HG03139 (cell line): ENCODE results near the gene OR8A1.
"Not testable (repeated sequence)": the region's sequence is repeated elsewhere in the genome, so short reads cannot be mapped to it uniquely, and the experiment has no call there.

ENCODE experiments used
- ATAC-seq: cut with Tn5 transposase; IDR thresholded peaks from one replicate; pipeline ENCODE4 v1.9.1; 2021; ENCODE audit not compliant: unreplicated experiment

Gene OR8A1

DNA sequence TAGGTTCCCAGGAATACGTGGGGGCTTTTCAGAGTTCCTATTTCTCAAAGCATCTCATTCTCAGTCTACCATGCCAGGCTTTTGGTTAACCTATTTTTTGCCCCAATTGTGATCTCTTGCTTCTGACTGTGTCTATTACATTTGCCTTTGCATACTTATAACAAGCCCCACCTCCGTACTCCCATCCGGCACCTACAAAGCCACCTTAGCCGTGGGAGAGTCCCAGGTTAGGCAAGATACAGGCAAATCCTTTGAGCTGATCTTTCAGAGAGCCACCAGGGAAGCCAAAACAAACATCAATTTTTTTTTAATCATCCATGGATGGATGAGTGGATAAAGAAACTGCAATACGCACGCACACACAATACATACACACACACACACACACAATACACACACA, 22.8 kb downstream of the OR8A1 start:
- no peak for ATAC-seq

DNA sequence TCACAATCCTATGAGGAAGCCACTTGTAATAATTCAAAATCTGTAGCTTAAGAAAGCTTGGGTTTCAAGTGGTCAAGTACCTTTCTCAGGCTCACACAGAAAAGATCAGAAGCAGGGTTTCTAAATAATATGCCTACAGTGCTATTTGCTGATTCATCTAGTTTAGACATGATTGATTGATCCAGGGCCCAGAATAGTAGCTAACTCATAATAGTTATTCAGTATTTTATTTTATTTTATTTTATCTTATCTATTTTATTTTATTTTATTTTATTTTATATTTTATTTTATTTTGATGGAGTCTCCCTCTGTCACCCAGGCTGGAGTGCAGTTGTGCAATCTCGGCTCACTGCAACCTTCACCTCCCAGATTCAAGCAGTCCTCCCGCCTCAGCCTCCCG, 25.5 kb downstream of the OR8A1 start:
- no peak for ATAC-seq

DNA sequence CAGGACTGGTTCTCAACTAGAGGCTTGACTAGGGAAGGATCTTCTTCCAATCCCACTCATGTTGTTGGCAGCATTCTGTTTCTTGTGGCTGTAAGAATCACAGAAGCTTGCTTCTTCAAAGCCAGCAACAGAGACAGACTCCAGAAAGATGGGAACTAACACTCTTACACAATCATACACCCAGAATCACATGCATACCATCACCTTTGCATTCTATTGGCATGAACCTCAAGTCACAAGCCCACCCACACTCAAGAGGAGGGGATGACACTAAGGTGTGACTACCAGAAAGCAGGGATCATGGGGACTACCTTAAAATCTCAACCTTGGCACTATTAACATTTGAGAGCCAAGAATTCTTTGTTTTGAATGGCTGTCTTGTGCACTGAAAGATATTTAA, 27.8 kb downstream of the OR8A1 start:
- no peak for ATAC-seq

DNA sequence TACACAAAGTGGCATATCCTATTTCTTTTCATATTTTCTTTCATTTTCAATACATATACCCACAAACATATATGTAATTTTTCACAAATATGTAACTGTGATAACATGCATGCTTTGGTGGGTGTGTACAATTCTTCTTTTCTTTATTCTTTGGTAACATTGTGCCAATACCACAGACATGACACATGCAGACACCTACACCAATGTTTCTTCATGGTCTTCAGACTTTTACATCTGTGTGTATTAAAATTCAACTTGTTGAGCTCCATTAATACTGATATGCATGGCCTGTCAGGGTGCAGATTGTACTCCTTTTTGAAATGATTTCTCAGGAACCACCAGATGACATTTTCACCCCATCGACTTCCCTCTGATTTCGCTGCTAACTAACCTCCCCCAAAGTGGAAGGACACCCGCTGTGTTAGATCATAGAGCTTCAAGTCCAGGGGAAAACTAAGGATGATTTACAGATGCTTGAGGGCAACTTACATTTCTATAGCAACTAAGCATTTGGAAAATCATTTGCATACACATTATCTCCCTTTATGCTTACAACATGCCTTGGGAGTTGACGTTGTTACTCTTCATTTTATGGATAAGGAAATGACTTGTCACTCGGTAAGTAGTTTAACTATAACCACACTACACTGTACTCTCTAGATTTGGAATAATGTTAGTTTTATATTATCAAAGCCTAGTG, 31.0 kb downstream of the OR8A1 start:
- no peak for ATAC-seq

DNA sequence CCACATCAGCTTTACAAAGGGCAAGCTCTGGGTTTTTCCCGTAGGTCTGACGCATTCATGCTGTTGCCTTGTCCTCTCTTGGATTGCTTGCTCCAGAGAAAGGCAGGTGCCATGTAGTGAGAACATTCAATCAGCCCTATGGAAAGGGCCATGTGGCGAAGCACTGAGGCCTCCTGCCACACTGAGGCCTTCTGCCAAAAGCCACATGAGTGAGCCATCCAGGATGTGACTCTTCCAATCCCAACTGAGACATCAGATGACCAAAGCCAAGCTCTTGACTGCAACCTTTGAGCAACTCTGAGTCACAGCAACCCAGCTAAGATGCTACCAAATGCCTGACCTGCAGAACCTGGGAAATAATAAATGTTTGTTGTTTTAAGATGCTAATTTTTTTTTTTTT, 32.4 kb downstream of the OR8A1 start:
- no peak for ATAC-seq

DNA sequence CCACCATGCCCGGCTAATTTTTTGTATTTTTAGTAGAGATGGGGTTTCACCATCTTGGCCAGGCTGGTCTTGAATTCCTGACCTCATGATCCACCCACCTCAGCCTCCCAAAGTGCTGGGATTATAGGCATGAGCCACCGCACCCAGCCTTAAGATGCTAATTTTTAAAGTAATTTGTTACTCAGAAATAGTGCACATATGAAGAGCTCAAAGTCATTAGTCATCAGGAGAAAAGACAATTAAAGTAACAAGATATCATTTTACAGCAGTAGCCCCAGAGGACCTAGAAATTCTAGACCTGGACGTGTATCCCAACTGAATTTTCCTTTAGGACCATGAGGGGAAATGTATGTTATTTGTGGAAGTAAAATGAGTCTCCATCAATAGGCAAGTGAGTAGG, 32.9 kb downstream of the OR8A1 start:
- not testable (repeated sequence) for ATAC-seq

DNA sequence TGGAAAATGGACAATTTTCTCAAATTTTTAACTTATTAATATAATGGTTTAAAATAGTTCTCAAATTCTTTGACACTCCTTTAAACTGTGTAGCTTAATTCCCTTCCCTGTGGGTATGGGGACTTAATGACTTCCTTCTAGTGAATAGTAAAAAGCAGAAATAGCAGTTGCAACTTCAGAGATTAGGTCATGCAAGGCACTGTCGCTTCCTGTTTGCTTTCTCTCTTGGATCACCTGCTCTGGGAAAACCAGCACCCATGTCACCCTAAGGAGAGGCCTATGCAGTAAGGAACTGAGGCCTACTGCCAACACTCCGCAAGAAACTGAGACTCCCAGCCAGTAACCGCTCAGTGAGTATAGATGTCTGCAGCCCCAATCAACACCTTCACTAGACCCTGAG, 35.9 kb downstream of the OR8A1 start:
- no peak for ATAC-seq

DNA sequence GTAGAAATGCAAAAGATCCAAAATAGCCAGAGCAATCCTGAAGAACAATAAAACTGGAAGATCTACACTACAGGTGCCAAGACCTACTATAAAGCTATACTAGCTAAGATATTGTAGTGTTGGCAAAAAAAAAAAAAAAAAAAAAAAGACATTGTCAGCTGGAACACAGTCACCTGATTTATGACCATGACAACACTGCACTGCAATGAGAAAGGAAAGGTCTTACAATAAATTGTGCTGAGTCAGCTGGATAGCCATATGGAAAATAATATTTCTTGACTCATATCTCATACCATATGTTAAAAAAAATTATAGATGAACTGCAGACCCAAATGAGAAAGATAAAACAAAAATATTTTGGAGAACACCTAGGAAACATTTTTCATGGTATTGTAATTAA, 38.4 kb downstream of the OR8A1 start:
- no peak for ATAC-seq

DNA sequence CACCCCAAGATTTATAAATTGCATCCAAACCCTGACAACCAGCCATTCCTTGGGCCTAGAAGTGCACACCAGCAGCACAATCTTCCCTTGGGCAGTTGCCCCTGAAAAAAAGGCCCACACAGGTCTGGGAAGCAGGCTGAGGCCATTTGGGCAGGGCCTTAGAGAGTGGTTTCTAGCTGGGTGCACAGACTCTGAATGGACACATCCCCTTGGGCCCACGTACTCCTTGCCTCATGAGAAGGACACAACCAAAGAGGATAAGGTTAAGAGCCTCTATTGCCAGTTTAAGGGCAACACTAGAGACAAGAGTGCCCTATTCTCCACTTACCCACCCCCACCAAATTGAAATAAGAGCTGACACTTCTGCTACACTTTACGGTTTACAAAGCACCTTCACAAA, 40.5 kb downstream of the OR8A1 start:
- ATAC-seq, result no peak

DNA sequence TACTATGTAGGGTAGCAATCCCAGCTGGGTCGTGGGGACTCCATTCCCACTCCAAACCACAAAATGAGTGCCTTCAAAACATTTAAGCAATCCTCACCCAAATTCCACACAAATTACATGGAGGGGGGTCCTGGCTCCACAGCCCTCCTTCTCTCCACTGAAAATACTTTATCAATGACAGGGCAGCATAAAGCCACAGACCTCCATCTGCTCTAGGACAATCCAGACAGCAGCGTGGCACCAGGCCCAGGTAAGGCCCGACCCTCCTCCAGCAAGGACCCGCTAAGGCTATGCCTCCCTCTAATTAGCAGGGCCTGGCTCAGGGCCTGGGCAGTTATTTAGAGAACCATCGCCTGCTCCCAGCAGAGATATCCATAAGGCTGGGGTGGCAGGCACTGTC, 41.3 kb downstream of the OR8A1 start, which contains the start of gene PANX3:
PANX3 (plus strand) TSS at position 365 of the 400 bp plus-strand sequence. CDS start 129 bp downstream, outside the sequence.
- ATAC-seq, result no peak

DNA sequence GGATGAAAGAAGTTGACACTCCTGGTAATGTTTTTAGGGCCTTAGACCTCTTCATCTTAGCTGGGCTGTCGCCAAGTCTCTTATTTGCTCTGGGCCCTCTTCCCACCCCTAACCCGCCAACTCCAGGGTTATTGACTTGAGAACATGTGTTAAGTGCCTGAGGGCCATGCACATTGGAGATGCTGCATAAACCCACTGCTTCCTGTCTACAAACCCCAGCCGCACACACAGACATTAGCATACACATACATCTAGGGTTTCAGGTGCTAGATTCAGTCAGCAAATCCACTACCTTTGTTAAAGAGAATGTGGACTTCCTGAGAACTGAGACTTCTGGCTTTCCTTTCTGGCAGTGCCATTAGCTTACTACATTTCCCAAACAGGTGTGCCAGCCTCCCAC, 42.2 kb downstream of the OR8A1 start:
- ATAC-seq, result no peak

DNA sequence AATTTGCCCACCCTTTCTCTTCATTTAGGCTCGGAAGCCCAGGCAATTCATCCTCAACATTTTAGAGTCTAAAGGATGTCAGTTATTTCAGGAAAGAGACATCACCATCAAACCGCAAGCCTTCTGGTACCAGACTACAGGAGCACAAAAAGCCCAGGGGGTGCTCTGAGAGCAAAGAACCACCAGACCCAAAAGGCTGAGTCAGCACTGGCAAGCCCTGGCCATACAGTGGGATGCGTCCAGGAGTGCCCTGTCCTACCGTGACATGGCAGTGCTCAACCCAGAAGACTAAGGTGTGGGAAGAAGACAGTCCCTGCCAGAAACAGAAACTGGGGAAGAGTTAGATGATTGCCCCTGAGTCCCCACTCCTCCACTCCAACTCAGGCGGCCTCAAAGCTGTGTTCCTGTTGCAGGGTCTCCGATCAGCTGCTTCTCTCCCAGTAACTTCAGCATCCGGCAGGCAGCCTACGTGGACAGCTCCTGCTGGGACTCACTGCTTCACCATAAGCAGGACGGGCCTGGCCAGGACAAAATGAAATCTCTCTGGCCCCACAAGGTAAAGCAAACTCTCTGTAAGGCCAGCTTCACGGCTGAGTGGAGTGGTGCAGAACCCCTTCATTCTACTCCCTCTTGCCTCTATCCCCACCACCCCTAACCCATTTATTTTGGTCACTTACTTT, 42.9 kb downstream of the OR8A1 start:
- no peak for ATAC-seq

DNA sequence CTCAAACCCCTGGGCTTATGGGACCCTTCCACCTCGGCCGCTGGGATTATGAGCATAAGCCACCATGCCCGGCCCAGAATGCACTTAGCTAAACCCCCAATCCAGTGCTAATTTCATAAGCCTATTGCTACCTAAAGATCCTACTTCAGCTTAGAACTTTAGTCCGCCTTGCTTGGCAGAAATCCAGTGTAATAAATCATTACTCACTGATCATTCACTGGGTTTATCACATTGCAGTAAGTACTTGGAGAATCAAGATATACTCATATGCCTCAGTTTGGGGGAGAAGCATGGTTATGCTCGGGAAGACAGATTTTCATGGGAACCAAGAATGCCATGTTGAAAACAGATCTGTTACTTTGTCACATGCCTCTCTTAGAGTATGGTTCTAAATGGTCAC, 49.1 kb downstream of the OR8A1 start:
- no peak for ATAC-seq
